ENCODE data around the gene C11orf58. TPM values are rescaled to one million over a fixed set of nuclear protein-coding genes. Genes with fewer than 3 reads are reported as not detected.

Gene C11orf58
- total RNA-seq, 1 donor from 2014 or later, result 143 TPM

DNA sequence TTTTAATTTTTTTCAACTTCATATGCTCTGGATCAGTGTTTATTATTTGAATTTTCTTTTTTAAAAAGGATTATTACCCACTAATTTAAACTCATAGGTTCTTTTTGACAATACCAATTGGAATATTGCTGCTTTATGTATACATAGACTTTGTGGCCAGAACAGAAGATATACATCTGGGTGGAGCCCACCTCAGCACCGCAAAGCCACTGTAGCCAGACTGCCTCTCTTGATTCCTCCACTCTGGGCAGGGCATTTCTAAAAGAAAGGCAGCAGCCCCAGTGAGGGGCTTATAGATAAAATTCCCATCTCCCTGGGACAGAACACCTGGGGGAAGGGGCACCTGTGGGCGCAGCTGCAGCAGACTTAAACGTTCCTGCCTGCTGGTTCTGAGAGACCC is 10.6 kb upstream of the C11orf58 start:
- H3K27ac Mint-ChIP-seq (ENCODE audit: unreplicated experiment), result no peak overlapping the region
- DNase-seq (ENCODE audit: extremely low spot score, unreplicated experiment), result no peak
- TF ChIP-seq, protein P1, sequence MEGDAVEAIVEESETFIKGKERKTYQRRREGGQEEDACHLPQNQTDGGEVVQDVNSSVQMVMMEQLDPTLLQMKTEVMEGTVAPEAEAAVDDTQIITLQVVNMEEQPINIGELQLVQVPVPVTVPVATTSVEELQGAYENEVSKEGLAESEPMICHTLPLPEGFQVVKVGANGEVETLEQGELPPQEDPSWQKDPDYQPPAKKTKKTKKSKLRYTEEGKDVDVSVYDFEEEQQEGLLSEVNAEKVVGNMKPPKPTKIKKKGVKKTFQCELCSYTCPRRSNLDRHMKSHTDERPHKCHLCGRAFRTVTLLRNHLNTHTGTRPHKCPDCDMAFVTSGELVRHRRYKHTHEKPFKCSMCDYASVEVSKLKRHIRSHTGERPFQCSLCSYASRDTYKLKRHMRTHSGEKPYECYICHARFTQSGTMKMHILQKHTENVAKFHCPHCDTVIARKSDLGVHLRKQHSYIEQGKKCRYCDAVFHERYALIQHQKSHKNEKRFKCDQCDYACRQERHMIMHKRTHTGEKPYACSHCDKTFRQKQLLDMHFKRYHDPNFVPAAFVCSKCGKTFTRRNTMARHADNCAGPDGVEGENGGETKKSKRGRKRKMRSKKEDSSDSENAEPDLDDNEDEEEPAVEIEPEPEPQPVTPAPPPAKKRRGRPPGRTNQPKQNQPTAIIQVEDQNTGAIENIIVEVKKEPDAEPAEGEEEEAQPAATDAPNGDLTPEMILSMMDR (IDR thresholded peaks at IDR 0.05), result no peak
- no peak overlapping the region for H3K4me3 Mint-ChIP-seq (ENCODE audit: unreplicated experiment)
- H3K27me3 Mint-ChIP-seq (ENCODE audit: unreplicated experiment), result peaks cover 16% of the 10 kb centered on the region
- H3K4me1 Mint-ChIP-seq (ENCODE audit: unreplicated experiment), result no peaks in the 10 kb centered on the region
- peaks cover 13% of the 10 kb centered on the region for H3K9me3 Mint-ChIP-seq (ENCODE audit: unreplicated experiment)
- H3K36me3 Mint-ChIP-seq (ENCODE audit: unreplicated experiment), result no peaks in the 10 kb centered on the region

DNA sequence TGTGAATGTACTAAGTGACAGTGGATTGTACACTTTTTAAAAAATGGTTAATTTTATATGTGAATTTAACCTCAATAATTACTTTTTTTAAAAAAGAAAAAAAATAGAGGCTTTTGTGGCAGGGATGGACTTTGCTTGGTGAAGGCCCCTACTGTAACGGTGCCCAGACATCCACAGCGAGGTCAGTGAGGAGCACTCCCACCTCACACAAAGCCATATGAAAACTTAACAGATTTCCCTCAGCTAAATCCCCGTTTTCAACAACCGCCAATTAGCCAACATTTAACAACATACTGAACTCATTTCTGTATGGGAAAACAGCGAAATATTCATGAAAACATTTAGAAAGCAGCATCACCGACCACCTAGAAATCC is 642 bp upstream of the C11orf58 start:
- peak overlapping the region; percentile 58 for H3K27ac Mint-ChIP-seq (ENCODE audit: unreplicated experiment)
- no peaks in the 10 kb centered on the region for H3K9me3 Mint-ChIP-seq (ENCODE audit: unreplicated experiment)
- peaks cover 2% of the 10 kb centered on the region for H3K27me3 Mint-ChIP-seq (ENCODE audit: unreplicated experiment)
- no peak for DNase-seq (ENCODE audit: extremely low spot score, unreplicated experiment)
- peaks cover 7% of the 10 kb centered on the region for H3K36me3 Mint-ChIP-seq (ENCODE audit: unreplicated experiment)
- TF ChIP-seq, protein P1 (IDR thresholded peaks at IDR 0.05), result no peak
- no peak overlapping the region for H3K4me3 Mint-ChIP-seq (ENCODE audit: unreplicated experiment)
- peaks cover 18% of the 10 kb centered on the region for H3K4me1 Mint-ChIP-seq (ENCODE audit: unreplicated experiment)

DNA sequence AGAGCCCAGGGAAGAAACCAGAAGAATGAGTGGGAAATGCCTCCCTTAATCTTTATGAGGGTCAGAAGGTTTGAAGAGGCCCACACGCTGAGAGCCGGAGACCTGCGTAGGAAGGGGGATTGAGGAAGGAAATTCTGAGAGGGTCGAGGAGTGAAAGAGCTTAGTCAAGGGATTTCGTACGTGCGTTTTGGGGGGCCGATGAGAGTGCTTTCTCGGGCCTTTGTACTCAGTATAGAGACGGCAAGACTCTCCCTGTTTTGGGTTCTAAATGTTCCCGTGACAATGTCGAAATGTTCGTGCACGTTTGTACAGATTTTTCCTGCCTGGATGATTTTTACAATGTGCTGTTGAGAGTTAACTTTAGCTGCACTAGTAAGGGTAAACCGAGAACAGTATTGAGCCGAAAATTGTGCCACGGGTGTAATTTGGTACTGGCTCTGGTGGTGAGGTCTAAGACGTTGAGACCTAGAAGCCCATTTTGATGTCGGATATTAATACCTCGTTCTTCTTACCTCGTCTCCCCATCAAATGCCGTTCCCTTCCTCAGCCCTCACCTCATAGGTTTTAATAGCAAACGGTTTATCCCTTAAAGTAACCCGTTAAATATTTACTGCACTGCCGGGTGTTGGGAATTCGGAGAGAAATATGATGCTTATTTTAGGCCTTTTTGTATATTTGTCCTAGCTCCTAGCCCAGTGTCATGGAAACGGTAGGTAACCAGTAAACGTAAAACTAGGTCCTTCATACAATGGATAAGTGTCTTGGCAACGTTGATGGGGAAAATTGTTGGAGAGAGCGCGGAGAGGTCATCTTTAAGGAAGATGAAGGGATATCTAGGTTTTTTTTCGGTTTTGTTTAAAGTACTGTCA is 734 bp downstream of the C11orf58 start:
- peaks cover 23% of the 10 kb centered on the region for H3K4me1 Mint-ChIP-seq (ENCODE audit: unreplicated experiment)
- H3K27ac Mint-ChIP-seq (ENCODE audit: unreplicated experiment), result no peak overlapping the region
- no peak for DNase-seq (ENCODE audit: extremely low spot score, unreplicated experiment)
- H3K4me3 Mint-ChIP-seq (ENCODE audit: unreplicated experiment), result no peak overlapping the region
- TF ChIP-seq, protein P1 (IDR thresholded peaks at IDR 0.05), result no peak
- H3K27me3 Mint-ChIP-seq (ENCODE audit: unreplicated experiment), result no peaks in the 10 kb centered on the region
- H3K9me3 Mint-ChIP-seq (ENCODE audit: unreplicated experiment), result no peaks in the 10 kb centered on the region
- peaks cover 14% of the 10 kb centered on the region for H3K36me3 Mint-ChIP-seq (ENCODE audit: unreplicated experiment)

DNA sequence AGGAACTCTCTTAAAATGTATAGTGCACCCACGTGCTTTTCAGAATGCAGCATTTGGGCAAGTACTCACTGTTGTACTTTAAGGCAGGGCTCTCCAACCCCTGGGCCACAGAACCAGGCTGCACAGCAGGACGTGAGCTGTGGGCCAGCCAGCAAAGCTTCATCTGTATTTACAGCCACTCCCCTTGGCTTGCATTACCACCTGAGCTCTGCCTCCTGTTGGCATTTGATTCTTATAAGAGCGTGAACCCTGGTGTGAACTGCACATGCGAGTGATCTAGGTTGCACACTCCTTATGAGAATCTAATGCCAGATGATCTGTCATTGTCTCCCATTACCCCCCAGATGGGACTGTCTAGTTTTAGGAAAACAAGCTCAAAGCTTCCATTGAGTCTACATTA is 3.0 kb downstream of the C11orf58 start:
- no peaks in the 10 kb centered on the region for H3K9me3 Mint-ChIP-seq (ENCODE audit: unreplicated experiment)
- peaks cover 33% of the 10 kb centered on the region for H3K36me3 Mint-ChIP-seq (ENCODE audit: unreplicated experiment)
- H3K27ac Mint-ChIP-seq (ENCODE audit: unreplicated experiment), result no peak overlapping the region
- no peak for DNase-seq (ENCODE audit: extremely low spot score, unreplicated experiment)
- peak overlapping the region; percentile 43 for H3K4me3 Mint-ChIP-seq (ENCODE audit: unreplicated experiment)
- TF ChIP-seq, protein P1 (IDR thresholded peaks at IDR 0.05), result no peak
- no peaks in the 10 kb centered on the region for H3K27me3 Mint-ChIP-seq (ENCODE audit: unreplicated experiment)
- peaks cover 25% of the 10 kb centered on the region for H3K4me1 Mint-ChIP-seq (ENCODE audit: unreplicated experiment)

DNA sequence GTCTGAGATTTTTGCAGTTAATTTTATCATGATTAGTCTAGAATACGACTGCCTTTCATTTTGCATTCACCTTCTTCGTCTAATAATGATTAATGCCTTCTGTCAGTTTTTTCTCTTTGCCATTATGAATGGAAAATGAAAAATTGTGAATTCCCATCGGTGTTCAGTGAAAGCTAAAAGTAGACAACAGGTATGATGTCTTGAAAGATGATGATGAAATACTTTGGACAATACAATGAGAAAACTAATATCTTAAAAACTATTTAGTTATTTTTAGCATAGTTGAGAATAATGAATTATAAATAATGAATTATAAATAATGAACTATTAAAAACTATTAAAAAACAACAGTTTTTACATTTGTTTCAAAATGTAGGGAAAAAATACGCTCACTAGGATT is 5.0 kb downstream of the C11orf58 start:
- DNase-seq (ENCODE audit: extremely low spot score, unreplicated experiment), result no peak
- Mint-ChIP-seq H3K4me1 (ENCODE audit: unreplicated experiment) (peaks cover 22% of the 10 kb centered on the region), H3K27me3 (ENCODE audit: unreplicated experiment) (no peaks in the 10 kb centered on the region), H3K4me3 (ENCODE audit: unreplicated experiment) (no peak overlapping the region), H3K36me3 (ENCODE audit: unreplicated experiment) (peaks cover 44% of the 10 kb centered on the region), H3K27ac (ENCODE audit: unreplicated experiment) (no peak overlapping the region), H3K9me3 (ENCODE audit: unreplicated experiment) (no peaks in the 10 kb centered on the region)
- TF ChIP-seq, protein P1 (IDR thresholded peaks at IDR 0.05), result no peak
